ENCODE data around the gene EGR2.

DNA sequence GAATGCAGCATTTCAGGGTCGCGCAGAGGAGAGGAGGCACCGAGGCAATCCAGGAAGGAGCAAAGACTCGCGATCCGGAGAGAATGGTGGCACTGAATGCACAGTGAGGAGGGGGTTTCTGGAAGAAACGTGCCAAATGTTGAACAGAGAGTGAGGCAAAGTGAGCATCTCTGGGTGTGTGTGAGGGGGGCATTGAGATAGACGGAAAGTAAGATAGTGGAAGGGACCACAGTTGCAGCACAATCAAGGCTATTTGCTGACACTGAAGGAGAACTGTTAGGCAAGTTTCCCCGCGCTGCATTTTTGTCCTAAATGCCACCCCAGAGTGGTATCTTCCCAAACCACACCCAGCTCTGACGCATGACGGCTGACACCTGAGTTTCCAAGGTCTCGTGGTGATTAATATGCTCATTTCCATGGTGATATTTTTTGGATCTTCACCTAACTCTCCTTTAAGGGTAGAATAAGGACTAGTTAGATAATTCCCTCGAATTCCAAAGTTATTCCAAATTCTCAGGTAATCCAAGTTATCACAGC lies 26.1 kb downstream of the EGR2 start:
- TF ChIP-seq, protein P1, sequence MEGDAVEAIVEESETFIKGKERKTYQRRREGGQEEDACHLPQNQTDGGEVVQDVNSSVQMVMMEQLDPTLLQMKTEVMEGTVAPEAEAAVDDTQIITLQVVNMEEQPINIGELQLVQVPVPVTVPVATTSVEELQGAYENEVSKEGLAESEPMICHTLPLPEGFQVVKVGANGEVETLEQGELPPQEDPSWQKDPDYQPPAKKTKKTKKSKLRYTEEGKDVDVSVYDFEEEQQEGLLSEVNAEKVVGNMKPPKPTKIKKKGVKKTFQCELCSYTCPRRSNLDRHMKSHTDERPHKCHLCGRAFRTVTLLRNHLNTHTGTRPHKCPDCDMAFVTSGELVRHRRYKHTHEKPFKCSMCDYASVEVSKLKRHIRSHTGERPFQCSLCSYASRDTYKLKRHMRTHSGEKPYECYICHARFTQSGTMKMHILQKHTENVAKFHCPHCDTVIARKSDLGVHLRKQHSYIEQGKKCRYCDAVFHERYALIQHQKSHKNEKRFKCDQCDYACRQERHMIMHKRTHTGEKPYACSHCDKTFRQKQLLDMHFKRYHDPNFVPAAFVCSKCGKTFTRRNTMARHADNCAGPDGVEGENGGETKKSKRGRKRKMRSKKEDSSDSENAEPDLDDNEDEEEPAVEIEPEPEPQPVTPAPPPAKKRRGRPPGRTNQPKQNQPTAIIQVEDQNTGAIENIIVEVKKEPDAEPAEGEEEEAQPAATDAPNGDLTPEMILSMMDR (IDR thresholded peaks at IDR 0.05): no peak
- TF ChIP-seq, protein P2, sequence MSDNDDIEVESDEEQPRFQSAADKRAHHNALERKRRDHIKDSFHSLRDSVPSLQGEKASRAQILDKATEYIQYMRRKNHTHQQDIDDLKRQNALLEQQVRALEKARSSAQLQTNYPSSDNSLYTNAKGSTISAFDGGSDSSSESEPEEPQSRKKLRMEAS (CRISPR knock-in tag; IDR thresholded peaks at IDR 0.05): no peak
